ENCODE results near the gene ALCAM. TPM values are rescaled to one million over a fixed set of nuclear protein-coding genes. Genes with fewer than 3 reads are reported as not detected.
A peak's percentile ranks its signal among the peaks of the same experiment; 100 is the strongest.

Gene ALCAM
- polyA plus RNA-seq, 4 donors: 9.2 to 27.9 (median 12.5) TPM

- Histone ChIP-seq H3K9me3 (ENCODE audit: control insufficient read depth in 2 of 2, insufficient read depth in 1 of 2, low read depth in 1 of 2, low read length in 1 of 2) (no peaks in the 10 kb centered on the region), H3K36me3 (ENCODE audit: control insufficient read depth in 3 of 3, insufficient read depth in 2 of 3, low read depth in 1 of 3, low read length in 3 of 3) (no peaks in the 10 kb centered on the region), H3K27ac (ENCODE audit: low read depth in 1 of 3, low read length in 2 of 3) (no peak overlapping the region), H3K4me1 (ENCODE audit: control insufficient read depth in 3 of 3, insufficient read depth in 2 of 3, low read depth in 1 of 3, low read length in 2 of 3) (no peaks in the 10 kb centered on the region), H3K4me3 (ENCODE audit: low read depth in 1 of 3, low read length in 3 of 3) (no peak overlapping the region), H3K27me3 (ENCODE audit: control insufficient read depth in 3 of 3, insufficient read depth in 3 of 3, low read length in 3 of 3) (no peaks in the 10 kb centered on the region)
- FAIRE-seq (no peak), DNase-seq (no peak)
- 90 to 95% (median 93%) methylated on average over 3 of the region's 3 CpGs for WGBS, 3 donors
These were observed 92.0 kb downstream of the ALCAM start for GRCh38 chr3:105458518-105459215.

DNA sequence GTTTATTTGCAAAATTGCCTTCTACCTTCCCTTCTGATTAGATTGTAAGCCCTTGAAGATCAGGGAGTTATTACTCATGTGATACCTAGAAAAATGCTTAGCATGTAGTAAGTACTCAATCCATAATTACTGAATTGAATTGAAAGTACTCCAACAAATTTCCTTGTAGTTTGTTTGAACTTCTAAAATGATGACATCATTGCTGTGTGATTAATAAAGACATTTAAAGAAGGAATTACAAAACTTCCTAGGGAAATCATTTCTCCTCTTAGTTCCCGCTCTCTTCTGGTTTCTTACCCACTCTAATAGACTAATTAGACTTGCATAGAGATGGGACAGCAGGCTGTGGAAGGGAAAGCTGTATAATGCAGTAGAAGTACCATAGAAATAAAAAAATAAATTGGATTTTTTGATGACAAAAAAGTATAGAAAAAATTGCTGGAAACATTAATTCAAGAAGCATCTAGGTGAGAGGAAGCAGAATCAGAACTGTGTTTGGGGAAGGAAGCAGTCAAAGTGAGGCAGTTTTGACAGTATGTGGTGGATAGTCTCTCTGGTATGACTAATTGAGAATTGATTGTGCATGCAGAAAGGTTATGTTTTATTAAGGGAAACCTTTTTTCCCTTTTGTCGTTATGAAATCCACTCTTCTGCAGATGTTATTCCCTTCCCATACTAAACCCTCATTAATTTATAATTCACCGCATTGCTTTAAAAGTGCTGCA lies 93.0 kb downstream of the ALCAM start:
- 74 to 91% (median 86%) methylated on average over 3 of the region's 3 CpGs for WGBS, 3 donors
- H3K4me1 ChIP-seq (ENCODE audit: control insufficient read depth in 3 of 3, insufficient read depth in 2 of 3, low read depth in 1 of 3, low read length in 2 of 3): no peaks in the 10 kb centered on the region
- no peaks in the 10 kb centered on the region for H3K36me3 ChIP-seq (ENCODE audit: control insufficient read depth in 3 of 3, insufficient read depth in 2 of 3, low read depth in 1 of 3, low read length in 3 of 3)
- no peaks in the 10 kb centered on the region for H3K27me3 ChIP-seq (ENCODE audit: control insufficient read depth in 3 of 3, insufficient read depth in 3 of 3, low read length in 3 of 3)
- H3K4me3 ChIP-seq (ENCODE audit: low read depth in 1 of 3, low read length in 3 of 3): no peak overlapping the region
- no peaks in the 10 kb centered on the region for H3K9me3 ChIP-seq (ENCODE audit: control insufficient read depth in 2 of 2, insufficient read depth in 1 of 2, low read depth in 1 of 2, low read length in 1 of 2)
- FAIRE-seq (no peak), DNase-seq (no peak)
- no peak overlapping the region for H3K27ac ChIP-seq (ENCODE audit: low read depth in 1 of 3, low read length in 2 of 3)

GRCh38 chr3:105463620-105464019 lies 96.9 kb downstream of the ALCAM start:
- H3K36me3 ChIP-seq (ENCODE audit: control insufficient read depth in 3 of 3, insufficient read depth in 2 of 3, low read depth in 1 of 3, low read length in 3 of 3): no peaks in the 10 kb centered on the region
- no peak overlapping the region for H3K27ac ChIP-seq (ENCODE audit: low read depth in 1 of 3, low read length in 2 of 3)
- no peaks in the 10 kb centered on the region for H3K27me3 ChIP-seq (ENCODE audit: control insufficient read depth in 3 of 3, insufficient read depth in 3 of 3, low read length in 3 of 3)
- no peaks in the 10 kb centered on the region for H3K9me3 ChIP-seq (ENCODE audit: control insufficient read depth in 2 of 2, insufficient read depth in 1 of 2, low read depth in 1 of 2, low read length in 1 of 2)
- H3K4me1 ChIP-seq (ENCODE audit: control insufficient read depth in 3 of 3, insufficient read depth in 2 of 3, low read depth in 1 of 3, low read length in 2 of 3): no peaks in the 10 kb centered on the region
- FAIRE-seq (no peak), DNase-seq (no peak)
- H3K4me3 ChIP-seq (ENCODE audit: low read depth in 1 of 3, low read length in 3 of 3): no peak overlapping the region
- 73 to 95% (median 88%) methylated on average over 1 of the region's 1 CpG for WGBS, 3 donors

GRCh38 chr3:105465251-105465853 lies 98.6 kb downstream of the ALCAM start:
- no peaks in the 10 kb centered on the region for H3K4me1 ChIP-seq (ENCODE audit: control insufficient read depth in 3 of 3, insufficient read depth in 2 of 3, low read depth in 1 of 3, low read length in 2 of 3)
- no peaks in the 10 kb centered on the region for H3K9me3 ChIP-seq (ENCODE audit: control insufficient read depth in 2 of 2, insufficient read depth in 1 of 2, low read depth in 1 of 2, low read length in 1 of 2)
- H3K4me3 ChIP-seq (ENCODE audit: low read depth in 1 of 3, low read length in 3 of 3): no peak overlapping the region
- no peak overlapping the region for H3K27ac ChIP-seq (ENCODE audit: low read depth in 1 of 3, low read length in 2 of 3)
- DNase-seq (no peak), FAIRE-seq (no peak)
- H3K36me3 ChIP-seq (ENCODE audit: control insufficient read depth in 3 of 3, insufficient read depth in 2 of 3, low read depth in 1 of 3, low read length in 3 of 3): no peaks in the 10 kb centered on the region
- no peaks in the 10 kb centered on the region for H3K27me3 ChIP-seq (ENCODE audit: control insufficient read depth in 3 of 3, insufficient read depth in 3 of 3, low read length in 3 of 3)
- 86 to 94% (median 86%) methylated on average over 2 of the region's 2 CpGs for WGBS, 3 donors

DNA sequence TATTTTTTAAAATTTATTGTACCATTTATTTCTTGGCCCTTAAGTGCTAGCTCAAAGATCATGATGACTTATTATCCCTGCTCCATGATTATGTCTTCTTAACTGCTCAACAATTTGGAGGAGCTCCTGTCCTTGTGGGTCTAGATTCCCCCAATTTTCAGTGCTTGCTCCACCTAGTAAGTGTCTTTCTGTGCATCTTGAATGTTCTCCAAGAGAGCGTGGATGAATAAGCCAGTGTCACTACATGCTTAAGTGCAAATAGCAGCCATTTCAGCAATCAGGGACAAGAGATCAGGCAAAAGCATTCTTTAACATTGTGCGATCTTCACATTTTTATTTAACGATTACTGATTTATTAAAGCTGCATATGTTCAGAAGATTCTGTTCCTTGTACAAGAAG lies 99.4 kb downstream of the ALCAM start:
- no peaks in the 10 kb centered on the region for H3K27me3 ChIP-seq (ENCODE audit: control insufficient read depth in 3 of 3, insufficient read depth in 3 of 3, low read length in 3 of 3)
- DNase-seq (no peak), FAIRE-seq (no peak)
- no peak overlapping the region for H3K27ac ChIP-seq (ENCODE audit: low read depth in 1 of 3, low read length in 2 of 3)
- no peak overlapping the region for H3K4me3 ChIP-seq (ENCODE audit: low read depth in 1 of 3, low read length in 3 of 3)
- no peaks in the 10 kb centered on the region for H3K4me1 ChIP-seq (ENCODE audit: control insufficient read depth in 3 of 3, insufficient read depth in 2 of 3, low read depth in 1 of 3, low read length in 2 of 3)
- 94 to 97% (median 97%) methylated on average over 3 of the region's 3 CpGs for WGBS, 3 donors
- H3K9me3 ChIP-seq (ENCODE audit: control insufficient read depth in 2 of 2, insufficient read depth in 1 of 2, low read depth in 1 of 2, low read length in 1 of 2): no peaks in the 10 kb centered on the region
- no peaks in the 10 kb centered on the region for H3K36me3 ChIP-seq (ENCODE audit: control insufficient read depth in 3 of 3, insufficient read depth in 2 of 3, low read depth in 1 of 3, low read length in 3 of 3)

- FAIRE-seq (no peak), DNase-seq (no peak)
- Histone ChIP-seq H3K9me3 (ENCODE audit: control insufficient read depth in 2 of 2, insufficient read depth in 1 of 2, low read depth in 1 of 2, low read length in 1 of 2) (no peaks in the 10 kb centered on the region), H3K36me3 (ENCODE audit: control insufficient read depth in 3 of 3, insufficient read depth in 2 of 3, low read depth in 1 of 3, low read length in 3 of 3) (no peaks in the 10 kb centered on the region), H3K27ac (ENCODE audit: low read depth in 1 of 3, low read length in 2 of 3) (no peak overlapping the region), H3K4me3 (ENCODE audit: low read depth in 1 of 3, low read length in 3 of 3) (no peak overlapping the region), H3K27me3 (ENCODE audit: control insufficient read depth in 3 of 3, insufficient read depth in 3 of 3, low read length in 3 of 3) (no peaks in the 10 kb centered on the region), H3K4me1 (ENCODE audit: control insufficient read depth in 3 of 3, insufficient read depth in 2 of 3, low read depth in 1 of 3, low read length in 2 of 3) (no peaks in the 10 kb centered on the region)
- 39 to 53% (median 46%) methylated on average over 2 of the region's 2 CpGs for WGBS, 3 donors
These were observed 100.0 kb downstream of the ALCAM start for GRCh38 chr3:105466495-105467404.

- Histone ChIP-seq H3K4me1 (ENCODE audit: control insufficient read depth in 3 of 3, insufficient read depth in 2 of 3, low read depth in 1 of 3, low read length in 2 of 3) (no peaks in the 10 kb centered on the region), H3K9me3 (ENCODE audit: control insufficient read depth in 2 of 2, insufficient read depth in 1 of 2, low read depth in 1 of 2, low read length in 1 of 2) (no peaks in the 10 kb centered on the region), H3K36me3 (ENCODE audit: control insufficient read depth in 3 of 3, insufficient read depth in 2 of 3, low read depth in 1 of 3, low read length in 3 of 3) (no peaks in the 10 kb centered on the region), H3K27me3 (ENCODE audit: control insufficient read depth in 3 of 3, insufficient read depth in 3 of 3, low read length in 3 of 3) (no peaks in the 10 kb centered on the region), H3K4me3 (ENCODE audit: low read depth in 1 of 3, low read length in 3 of 3) (no peak overlapping the region), H3K27ac (ENCODE audit: low read depth in 1 of 3, low read length in 2 of 3) (no peak overlapping the region)
- WGBS, 3 donors: 91 to 95% (median 95%) methylated on average over 2 of the region's 2 CpGs
- no peak for FAIRE-seq
- no peak for DNase-seq
These were observed 104.1 kb downstream of the ALCAM start for GRCh38 chr3:105470851-105471250.

DNA sequence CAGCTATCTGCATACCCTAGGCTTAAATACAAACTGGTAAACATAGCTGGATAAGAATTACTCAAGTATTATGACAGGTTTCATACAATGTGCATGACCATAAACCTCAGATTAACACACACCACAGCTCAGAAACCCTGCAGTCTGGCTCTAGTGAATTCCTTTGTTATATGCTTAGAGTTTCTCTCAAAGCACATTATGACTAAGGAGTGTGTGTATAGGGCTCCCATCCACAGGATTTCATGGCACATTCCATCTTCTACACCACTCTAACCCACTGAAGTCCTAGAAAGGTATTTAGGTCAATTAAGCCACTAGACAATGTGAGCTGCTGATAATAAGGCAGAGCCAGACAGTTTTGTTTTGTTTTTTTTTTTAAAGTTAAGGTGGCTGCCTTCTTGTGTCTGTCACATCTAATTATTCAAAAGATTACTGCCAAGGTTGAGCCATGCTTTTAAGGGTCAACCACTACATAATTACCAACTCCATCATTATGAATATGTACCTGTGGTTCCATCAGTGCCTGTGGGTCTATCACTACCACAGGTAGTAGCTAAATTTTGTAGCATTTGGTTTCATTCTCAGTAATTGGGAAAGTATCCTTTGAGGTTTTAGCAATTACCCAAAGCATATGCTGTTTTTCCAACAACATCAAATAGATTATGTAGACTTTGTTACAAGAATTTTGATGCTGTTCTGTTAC lies 107.0 kb downstream of the ALCAM start:
- DNase-seq (peak in 1 of 2 donors; percentile 1), FAIRE-seq (no peak)
- Histone ChIP-seq H3K36me3 (ENCODE audit: control insufficient read depth in 3 of 3, insufficient read depth in 2 of 3, low read depth in 1 of 3, low read length in 3 of 3) (no peaks in the 10 kb centered on the region), H3K27me3 (ENCODE audit: control insufficient read depth in 3 of 3, insufficient read depth in 3 of 3, low read length in 3 of 3) (no peaks in the 10 kb centered on the region), H3K4me1 (ENCODE audit: control insufficient read depth in 3 of 3, insufficient read depth in 2 of 3, low read depth in 1 of 3, low read length in 2 of 3) (no peaks in the 10 kb centered on the region), H3K4me3 (ENCODE audit: low read depth in 1 of 3, low read length in 3 of 3) (no peak overlapping the region), H3K27ac (ENCODE audit: low read depth in 1 of 3, low read length in 2 of 3) (no peak overlapping the region), H3K9me3 (ENCODE audit: control insufficient read depth in 2 of 2, insufficient read depth in 1 of 2, low read depth in 1 of 2, low read length in 1 of 2) (peaks cover 0 to 2% of the 10 kb centered on the region in 2 donors)

All from small intestine (tissue), 7 donors.